NCI-H345 (cell line): Measurements from ENCODE around the gene VOPP1.
"Not testable (repeated sequence)": the region's sequence is repeated elsewhere in the genome, so short reads cannot be mapped to it uniquely, and the experiment has no call there.

Experiments
- DNase-seq: peaks from one replicate; lab custom pipeline; 2025; lab: John Stamatoyannopoulos, UW

Gene VOPP1

DNA sequence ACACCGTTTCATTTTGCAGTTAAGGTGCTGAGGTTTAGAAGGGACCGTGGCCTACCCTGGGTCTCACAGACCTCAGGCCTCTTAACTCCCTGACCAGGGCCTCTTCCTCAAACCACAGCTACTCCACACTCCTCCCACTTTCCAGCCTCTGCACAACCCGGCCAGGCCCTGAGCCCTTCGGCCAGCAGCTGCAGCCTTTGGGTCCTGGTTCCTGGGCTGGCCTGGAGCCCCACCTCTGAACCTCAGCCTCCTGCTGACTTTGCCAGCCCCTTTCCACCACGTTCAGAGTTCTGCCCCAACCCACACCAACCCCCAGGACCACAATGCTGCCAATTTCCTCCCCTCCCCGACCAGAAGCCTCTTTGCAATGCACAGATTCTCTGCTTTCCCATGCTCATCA is 84.1 kb downstream of the VOPP1 start:
- no peak for DNase-seq

DNA sequence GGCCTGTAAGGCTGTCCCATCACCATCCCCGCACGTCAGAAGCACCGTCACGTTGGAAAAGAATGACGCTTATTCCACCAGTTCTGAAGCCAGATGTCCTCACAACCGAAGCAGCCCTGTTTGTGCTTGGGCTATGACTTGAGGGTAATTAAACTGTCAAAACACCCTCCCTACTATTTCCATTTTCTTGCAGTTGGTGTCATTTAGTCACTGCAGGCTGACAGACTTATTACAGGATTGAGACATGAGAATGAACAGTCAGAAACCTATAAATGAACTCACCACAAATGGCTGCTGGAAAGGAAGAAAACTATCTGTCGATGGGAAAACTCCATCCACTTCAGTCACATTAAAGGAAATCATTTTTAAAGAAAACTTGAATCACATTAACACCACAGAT is 85.3 kb downstream of the VOPP1 start:
- no peak for DNase-seq

DNA sequence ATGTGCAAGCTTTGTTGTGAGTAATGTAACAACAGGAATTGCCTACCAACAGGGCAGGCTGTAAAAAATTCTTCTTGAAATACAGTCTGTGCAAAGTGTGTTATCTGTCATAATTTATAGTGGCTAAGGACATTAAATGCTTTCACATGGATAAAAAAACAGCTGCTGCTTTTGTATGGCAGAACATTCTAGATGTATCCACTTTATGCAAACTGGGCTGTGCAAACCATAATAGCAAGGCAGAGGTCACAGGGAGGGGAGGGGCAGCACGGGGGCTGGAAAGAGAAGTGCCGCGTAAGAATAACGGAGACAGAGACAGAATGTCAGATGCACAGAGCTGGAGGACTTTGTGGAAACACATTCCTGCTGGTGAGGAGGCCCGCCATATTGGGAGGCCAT is 86.1 kb downstream of the VOPP1 start:
- DNase-seq: no peak

DNA sequence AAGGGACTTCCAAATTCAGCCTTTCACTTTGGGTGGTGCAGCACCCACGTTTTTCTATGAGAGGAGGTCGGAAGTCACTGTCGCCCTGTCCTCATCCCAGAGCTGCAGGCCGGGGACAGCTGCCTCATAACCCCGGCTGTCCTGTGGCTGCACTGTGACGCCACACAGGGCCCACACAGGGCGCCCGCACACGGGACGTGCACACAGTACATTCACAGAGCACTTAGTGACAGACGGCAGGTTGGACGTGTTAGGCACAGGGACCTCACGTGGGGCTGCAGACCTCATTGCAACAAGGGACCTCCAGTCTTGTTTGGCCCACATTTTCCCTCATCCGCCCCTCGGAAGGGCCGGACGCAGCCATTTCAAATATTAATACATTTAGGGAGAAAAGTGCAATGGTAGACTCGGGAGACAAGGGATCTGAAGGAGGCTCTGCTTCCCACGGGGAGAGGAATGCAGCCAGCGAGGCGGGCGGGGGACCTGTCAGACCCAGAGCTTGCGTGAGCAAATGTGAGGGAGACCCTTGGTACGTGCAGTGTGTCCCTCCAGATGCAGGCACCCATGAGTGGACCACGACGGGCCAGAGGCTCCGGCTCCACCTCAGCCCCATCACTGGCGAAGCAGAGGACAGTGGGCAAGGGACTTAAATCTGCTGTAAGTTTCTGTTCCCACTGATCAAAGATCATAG is 86.7 kb downstream of the VOPP1 start:
- no peak for DNase-seq

DNA sequence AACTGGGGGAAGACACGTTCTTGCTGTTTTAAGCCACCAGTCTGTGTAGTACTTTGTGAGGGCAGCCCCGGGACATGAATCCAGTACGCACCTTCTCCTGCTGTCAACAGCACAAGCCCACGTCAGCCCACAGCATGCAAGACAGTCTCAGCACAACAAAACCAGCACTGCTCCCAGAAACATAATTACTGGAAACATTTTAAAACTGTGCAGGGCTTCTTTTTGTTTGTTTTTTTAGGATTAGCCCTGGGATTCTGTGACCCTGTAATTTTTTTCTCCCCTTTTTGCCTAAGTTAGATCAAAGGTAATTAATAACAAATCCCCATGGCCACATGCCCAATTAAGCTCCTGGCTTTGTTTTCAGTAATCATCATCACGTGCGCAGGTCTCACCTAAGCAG is 87.5 kb downstream of the VOPP1 start:
- DNase-seq: no peak

DNA sequence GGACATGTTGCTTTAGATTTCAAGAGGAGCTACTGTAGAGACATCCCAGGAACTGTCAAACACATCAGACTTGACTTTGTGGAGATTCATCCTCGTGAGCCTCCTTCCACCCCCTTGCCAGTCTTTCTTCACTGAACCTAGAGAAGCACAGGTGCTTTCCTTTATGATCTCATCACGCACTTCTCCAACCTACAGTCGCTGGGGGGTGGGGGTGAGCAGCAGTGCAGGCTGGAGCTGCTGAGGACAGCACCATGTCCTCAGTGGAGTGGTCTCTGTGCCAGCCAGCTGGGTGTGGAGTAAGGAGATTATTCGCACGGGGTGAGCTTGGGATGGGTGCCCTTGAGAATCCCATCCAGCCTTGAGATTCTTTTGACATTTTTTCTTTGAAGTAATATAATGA is 88.1 kb downstream of the VOPP1 start:
- no peak for DNase-seq

DNA sequence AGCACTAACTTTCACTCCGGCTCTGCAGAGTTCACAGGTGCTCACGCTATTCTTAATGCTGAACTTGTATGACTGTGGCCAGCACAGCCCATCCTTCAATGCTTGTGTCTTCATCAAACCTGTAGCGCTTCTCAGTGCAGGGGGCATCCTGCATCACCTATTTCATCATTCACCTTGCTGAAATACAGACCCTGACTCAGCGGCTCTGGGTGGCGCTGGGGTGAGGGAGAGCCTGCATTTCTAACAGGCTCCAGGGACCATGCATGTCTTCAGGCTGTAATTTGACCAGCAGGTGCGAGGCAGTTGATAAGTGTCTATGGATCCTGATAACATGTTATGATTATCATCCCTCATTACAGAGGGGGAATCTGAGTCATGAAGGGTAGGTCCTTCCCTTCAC is 89.3 kb downstream of the VOPP1 start:
- no peak for DNase-seq

DNA sequence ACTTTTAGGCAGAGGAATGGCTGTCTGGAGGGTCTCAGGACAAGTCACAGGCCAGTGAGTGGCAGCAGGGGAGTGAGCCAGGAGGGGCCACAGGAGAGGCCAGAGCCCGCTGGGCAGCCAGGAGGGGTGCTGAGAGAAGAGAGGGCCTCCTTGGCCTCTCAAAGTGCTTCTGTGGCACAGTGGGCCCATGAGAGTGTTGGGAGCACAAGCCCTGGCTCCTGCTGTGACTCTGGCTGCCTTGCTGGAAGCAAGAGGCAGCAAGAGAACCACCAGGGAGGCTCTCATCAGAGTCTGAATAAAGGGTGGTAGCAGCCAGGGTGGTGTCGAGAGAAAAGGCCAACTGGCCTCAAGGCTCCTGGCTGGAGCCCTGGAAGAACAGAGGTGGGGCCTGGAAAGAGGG is 91.1 kb downstream of the VOPP1 start:
- no peak for DNase-seq

DNA sequence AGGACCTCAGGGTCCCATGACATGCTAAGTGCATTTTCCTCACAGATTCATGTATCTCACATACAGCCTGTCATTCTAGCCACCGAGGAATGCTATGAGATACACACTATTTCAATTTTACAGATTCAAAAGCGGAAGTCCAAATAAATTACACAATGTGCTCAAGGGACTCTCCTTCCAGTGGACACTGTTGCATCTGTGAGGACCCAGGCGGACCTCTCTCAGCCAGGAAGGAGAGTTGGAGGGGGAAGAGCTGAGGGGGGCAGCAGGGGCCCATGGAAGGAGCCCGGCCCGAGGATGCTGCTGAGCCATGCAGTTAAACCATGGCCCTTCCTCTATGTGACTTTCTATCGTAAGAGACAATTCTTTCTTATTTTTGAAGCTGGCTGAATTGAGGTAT is 93.6 kb downstream of the VOPP1 start:
- DNase-seq: no peak

DNA sequence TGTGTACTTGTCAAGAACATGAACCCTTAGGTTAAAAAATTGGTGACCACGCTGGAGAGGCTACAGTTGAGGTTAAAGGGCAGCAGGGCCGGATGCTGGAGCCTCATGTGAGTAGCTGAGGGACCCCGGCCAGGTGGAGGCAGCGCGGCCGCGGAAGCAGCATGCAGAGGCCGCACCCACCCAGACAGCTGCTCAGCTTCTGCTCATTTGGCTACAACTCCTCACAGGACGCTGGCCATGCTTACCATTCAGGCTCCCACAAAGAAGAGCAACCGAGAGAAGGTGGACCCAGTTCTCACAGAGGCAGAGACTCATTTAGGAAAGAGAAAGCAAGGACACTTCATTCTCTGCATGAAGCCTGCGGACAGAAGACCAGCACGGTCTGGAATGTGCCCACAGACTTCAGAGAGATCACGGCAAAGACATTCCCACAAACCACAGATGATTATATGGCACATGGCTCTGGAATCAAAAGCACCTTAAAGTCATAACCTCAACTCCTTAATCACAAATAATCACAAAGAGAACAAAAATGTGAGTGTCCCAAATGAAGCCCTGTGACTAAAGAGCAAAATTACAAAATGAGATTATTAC is 94.4 kb downstream of the VOPP1 start:
- DNase-seq: no peak

DNA sequence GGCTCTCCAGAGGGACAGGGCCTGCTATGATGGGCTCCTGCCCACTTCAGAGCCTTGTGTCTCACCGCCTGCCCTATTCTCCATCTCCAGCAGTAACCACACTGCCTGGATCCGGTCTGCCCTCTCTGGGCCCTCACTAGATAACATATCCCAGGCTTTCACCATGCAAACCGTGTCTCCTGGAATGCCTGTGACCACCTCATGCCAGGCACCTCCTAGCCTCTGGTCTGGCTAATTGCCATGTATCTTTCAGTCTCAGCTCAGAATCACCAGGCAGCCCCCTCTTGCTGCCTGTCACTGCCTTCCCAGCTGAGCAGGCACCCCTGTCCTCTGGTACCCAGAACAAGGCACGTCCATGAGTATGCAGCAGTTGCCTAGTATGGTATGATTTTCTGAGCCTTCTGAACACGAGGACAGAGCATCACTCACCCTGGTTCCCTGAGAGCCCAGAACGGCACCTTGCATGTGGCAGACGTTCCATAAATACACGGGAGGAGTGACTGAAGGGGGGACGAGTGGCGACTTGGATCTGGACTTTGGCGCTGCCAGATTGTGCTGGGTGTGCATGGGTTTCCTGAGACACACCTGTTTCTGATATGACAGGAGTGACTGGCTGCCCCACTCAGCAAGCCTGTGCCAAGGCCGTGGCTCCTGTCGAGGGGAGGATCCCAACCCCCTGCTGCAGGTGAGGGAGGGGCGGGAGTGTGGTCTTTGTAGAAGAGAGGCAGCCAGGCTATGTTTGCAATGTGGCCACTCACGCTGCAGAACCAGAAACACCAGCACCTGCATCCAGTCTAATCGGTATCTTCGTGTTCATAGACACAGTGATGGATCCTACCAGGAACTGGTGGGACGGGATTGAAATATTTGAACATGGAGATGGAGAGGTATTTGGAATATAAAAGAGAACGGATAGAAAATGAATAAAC is 95.2 kb downstream of the VOPP1 start:
- no peak for DNase-seq

DNA sequence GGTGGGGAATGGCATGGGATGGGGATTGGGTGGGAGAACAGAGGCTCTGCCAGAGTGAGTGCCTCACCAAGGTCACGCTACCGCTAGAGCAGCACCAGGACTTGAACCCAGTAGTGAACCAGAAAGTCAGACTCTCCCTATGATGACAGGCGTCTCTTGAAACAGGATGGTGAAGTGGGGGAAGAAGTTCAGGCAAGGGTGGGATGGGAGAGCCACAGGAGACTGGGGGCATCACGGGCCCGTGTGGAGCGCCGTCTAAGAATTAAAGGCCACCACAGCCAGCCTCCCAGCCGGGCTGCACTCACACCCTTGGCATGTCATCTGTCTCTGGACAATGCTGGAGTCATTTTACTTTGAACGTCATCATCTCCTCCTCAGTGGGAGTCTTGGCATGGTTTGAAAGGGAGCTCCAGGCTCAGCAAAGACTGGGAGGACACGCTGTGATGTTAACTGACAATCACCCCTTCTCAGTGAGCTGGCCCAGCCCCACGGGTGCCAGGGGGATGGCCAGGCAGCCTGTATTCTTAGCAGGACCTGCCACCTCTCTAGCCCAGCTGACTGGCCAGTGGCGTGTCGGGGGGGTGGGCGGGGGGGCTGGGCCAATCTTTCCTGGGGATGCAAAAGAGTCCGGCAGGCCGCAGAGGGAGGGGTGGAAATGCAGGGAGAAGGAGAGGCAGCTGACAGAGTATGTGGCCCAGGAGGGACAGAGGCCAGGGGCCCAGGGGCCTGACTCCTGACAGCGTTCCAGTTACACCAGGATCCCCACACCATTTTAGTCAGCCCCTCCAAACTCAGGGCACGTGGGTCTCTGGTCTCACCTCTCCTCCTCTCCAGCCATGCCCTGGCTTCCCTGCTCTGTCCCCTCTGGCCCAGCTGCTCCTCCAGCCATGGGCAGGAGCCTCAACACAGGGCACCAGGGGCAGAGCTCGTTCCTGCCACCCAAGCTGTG is 96.2 kb downstream of the VOPP1 start:
- DNase-seq: peak; percentile 25

DNA sequence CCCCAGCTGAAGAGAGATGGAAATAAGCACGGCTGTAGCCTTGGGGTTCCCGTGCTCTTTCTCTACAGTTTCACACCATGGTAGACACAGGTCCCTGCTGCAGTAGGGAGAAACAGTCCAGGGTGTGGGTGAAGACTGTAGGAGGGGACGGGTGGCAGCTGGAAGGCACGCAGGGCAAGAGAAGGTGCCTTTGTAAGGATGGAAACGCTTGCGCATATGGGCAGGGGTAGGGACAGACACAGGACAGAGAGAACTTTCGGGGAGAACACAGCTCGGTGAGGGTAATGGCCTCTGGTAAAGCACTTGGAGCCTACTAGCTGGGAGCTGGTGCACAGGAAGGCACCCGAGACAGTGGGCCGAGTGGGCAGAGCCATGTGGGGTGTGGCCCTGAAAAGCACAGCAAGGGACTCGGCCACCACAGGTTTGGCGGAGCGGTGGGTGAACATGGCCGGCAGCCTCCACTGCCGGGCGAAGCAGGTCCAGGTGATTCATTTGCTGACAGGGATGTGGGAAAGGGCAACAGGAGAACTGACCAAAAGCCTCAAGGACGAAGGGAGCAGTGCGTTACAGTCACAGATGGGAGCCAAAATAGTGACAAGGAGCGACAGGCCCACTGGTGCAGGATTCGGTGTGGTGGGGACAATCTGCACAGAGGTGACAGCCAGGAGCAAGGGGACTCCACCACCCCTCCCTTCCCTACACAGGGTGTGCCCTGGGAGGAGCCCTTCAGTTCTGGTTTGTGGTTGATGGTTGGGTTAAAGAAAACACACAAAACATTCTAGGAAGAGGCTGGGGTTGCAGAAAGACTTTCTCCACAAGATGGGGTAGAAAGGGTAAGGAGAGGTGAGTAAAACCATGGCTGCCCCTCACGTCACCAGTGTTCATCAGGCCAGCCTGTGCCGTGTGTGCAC is 97.1 kb downstream of the VOPP1 start:
- DNase-seq: no peak

DNA sequence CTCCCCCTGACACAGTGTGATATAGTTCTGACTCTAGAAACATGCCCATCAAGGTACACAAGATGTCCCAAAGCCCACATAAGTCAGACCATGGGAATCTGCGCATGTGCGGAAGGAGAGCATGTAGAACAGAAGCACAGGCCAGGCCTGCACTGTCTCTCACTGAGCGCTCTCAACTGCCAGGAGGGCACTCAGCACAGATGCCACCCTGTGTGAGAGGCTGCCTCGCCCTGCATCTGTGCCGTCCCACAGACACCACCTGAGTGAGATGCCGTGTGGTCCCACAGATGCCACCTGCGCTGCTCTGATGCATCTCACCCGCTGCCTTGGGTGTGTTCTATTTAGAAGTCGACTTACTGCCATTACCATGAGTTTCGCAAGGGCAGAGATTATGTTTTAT is 98.4 kb downstream of the VOPP1 start:
- no peak for DNase-seq

DNA sequence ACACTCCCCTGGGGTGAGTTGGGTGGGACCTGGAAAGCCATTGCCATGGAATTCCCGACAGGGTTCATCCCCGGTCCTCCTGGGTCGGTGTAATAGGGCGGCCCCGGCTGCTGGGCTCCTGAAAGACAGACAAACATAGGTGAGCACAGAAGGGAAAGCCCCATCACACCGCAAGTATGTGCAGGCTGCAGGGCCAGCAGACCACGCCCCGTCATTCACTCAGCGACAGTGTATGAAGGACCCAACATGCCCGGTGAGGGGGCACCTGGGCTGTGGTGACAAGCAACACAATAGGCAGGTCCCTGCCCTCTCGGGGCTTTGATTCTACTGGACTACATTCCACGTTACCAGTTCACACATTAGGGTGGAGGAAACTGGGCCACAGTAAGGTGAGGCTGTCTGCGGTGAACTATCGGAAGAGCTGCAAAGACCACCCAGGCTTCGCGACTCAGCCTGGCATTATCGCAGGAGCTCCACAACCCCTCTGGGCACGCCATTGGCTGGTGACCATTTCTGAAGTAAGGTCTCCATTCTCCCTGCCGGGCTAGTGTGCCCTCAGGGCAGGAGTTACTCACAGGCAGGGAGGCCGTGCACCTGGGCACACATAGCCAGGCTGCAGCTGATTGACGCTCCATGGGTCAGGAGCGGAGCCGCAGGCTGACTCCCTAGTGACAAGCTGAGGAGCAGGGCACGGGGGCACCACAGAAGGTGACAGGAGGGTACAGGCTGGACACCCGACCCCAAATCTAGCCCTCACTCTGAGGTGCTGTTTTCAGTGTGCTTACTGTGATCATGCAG is 99.2 kb downstream of the VOPP1 start:
- no peak for DNase-seq

DNA sequence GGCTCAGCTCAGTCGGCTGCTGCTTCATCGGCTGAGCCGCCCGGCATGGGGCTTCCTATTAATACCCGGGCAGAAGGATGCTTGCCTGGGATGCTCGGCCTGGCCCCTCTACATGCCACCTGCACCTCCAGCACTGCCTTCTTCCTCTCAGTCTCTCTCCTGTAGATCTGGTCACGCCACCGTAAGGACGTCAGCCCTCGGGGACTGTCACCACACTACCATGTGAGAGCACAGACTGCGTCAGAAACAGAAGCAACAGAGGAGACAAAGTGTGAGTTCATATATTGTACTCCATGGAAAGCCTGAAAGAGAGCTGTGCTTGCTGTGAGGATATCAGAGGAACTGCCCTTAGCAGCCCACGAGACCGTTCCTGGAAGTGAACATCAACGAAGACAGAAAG is 99.9 kb downstream of the VOPP1 start:
- not testable (repeated sequence) for DNase-seq

DNA sequence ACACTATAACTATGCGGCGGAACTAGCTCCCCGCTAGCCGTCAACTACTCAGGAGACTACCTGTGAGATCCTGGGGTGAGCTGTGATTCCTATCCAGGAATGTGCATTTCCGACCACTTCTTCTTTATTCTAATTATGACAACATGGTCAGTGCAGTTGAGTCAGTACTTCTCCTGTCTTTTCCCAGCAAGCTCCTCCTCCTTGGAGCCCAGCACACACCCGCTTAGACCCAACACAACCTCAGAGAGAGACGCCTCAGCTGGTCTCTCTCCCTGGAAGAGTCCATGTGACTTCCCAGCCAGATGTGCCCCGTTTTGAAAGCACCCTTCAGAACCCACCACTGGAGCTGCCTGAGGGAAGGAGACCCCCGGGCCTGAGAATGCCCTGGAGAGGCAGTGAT is 100.7 kb downstream of the VOPP1 start:
- DNase-seq: not testable (repeated sequence)

DNA sequence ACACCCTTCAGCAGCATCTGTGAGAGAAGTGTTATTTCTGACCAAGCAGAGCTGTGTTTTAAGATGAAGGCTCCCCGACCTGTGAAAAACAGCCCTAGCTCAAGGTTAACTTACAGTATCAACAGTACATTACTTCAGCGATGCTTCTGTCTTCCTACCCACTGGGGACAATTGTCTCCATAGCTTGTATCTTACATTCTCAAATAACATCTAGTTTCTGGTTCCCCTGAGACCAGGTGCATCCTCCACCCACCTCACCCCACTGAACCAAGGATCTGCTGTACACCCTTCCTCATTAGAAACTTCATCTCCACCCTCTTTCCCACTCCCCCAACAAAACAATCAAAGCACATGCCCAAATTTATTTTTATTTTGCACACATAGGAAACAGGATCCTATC is 102.0 kb downstream of the VOPP1 start:
- no peak for DNase-seq

DNA sequence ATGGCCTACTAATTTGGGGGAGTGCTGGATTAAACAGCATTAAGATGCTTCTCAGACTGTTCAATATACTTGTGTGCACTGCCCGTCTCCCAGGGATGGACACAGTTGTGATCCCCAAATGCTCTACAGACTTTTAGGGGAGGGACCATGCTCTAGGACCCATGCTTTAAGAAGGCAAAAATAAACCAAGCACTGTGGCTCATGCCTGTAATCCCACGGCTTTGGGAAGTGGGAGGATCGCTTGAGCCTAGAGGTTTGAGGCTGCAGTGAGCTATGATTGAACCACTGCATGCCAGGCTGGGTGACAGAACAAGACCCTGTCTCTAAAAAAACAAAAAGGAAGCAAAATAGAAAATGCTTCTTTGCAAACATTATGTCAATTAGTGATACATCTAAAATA is 102.6 kb downstream of the VOPP1 start:
- DNase-seq: no peak

DNA sequence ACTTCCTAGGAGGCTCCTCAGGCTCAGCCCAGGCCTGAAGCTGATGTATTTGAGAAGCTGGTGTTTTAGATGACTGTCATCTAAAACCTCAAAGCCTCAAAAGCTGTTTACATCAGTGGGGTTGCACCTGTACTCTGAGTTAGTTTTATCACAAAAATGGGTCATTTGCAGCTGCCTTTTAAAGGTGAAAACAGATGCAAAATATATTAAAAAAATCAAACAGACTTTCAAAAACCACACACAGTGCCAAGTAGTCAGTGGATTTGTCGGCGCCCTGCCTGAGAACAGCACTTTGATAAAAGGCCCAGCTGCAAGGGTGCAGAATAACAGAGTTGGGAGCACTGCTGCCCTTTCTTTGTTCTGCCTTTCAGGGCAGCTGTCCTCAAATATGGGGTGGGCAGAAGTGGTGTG is 103.0 kb downstream of the VOPP1 start:
- DNase-seq: no peak
